ENCODE measurements around the gene WNK1.
"Not testable (repeated sequence)": the region's sequence is repeated elsewhere in the genome, so short reads cannot be mapped to it uniquely, and the experiment has no call there.

The WNK1 gene

GRCh38 chr12:749751-750270 lies 2.6 kb upstream of the WNK1 start:
- no peak for DNase-seq (ENCODE audit: low spot score)

GRCh38 chr12:750366-751191 lies 1.8 kb upstream of the WNK1 start:
- no peak for DNase-seq (ENCODE audit: low spot score)

- DNase-seq (ENCODE audit: low spot score): peak; percentile 88
Observed at GRCh38 chr12:751192-751998, 984 bp upstream of the WNK1 start.

GRCh38 chr12:752695-753610 lies 574 bp downstream of the WNK1 start:
- peak; percentile 50 for DNase-seq (ENCODE audit: low spot score)

- peak; percentile 14 for DNase-seq (ENCODE audit: low spot score)
Observed at GRCh38 chr12:753611-754472, 1.5 kb downstream of the WNK1 start.

GRCh38 chr12:754473-754820 lies 2.1 kb downstream of the WNK1 start:
- no peak for DNase-seq (ENCODE audit: low spot score)

GRCh38 chr12:754851-755562 lies 2.6 kb downstream of the WNK1 start:
- DNase-seq (ENCODE audit: low spot score): peak; percentile 63

- no peak for DNase-seq (ENCODE audit: low spot score)
Observed at GRCh38 chr12:759628-760027, 7.2 kb downstream of the WNK1 start.

GRCh38 chr12:761256-761655 lies 8.9 kb downstream of the WNK1 start:
- no peak for DNase-seq (ENCODE audit: low spot score)

- DNase-seq (ENCODE audit: low spot score): no peak
Observed at GRCh38 chr12:765840-766239, 13.5 kb downstream of the WNK1 start.

- no peak for DNase-seq (ENCODE audit: low spot score)
Observed at GRCh38 chr12:768434-768833, 16.1 kb downstream of the WNK1 start.

- DNase-seq (ENCODE audit: low spot score): peak; percentile 10
Observed at GRCh38 chr12:770479-770878, 18.1 kb downstream of the WNK1 start.

- no peak for DNase-seq (ENCODE audit: low spot score)
Observed at GRCh38 chr12:772056-772697, 19.8 kb downstream of the WNK1 start.

- no peak for DNase-seq (ENCODE audit: low spot score)
Observed at GRCh38 chr12:774051-774614, 21.8 kb downstream of the WNK1 start.

GRCh38 chr12:775973-776771 lies 23.8 kb downstream of the WNK1 start:
- DNase-seq (ENCODE audit: low spot score): not testable (repeated sequence)

GRCh38 chr12:776772-777373 lies 24.5 kb downstream of the WNK1 start:
- not testable (repeated sequence) for DNase-seq (ENCODE audit: low spot score)

- DNase-seq (ENCODE audit: low spot score): no peak
Observed at GRCh38 chr12:777550-778047, 25.2 kb downstream of the WNK1 start.

GRCh38 chr12:778615-779014 lies 26.2 kb downstream of the WNK1 start:
- DNase-seq (ENCODE audit: low spot score): no peak

All from AG08395 (cell line).